Endothelial cell of umbilical vein (primary cell): Measurements from ENCODE around the gene GALNT10. TPM values are rescaled to one million over a fixed set of nuclear protein-coding genes. Genes with fewer than 3 reads are reported as not detected.

ENCODE experiments used
- BruUV-seq: library from RNA; stranded (reverse); fragments of 400-500 nt; replicated peaks from 2 replicates; lab custom pipeline; 2021; lab: Mats Ljungman, UMichigan
- CTCF ChIA-PET: fragments of 300-600, 350-600 bp; sonication (Branson Sonifier 250); formaldehyde crosslinking; loops from one replicate; lab custom pipeline; 2021; ENCODE audit warnings: antibody characterized with exemption, inconsistent platforms; lab: Charles Lee
- POLR2A ChIA-PET: fragments of 300-600, 350-600 bp; sonication (Branson Sonifier 250); formaldehyde crosslinking; loops from one replicate; lab custom pipeline; 2021; ENCODE audit warnings: antibody characterized with exemption, inconsistent platforms; lab: Charles Lee
- DNase-seq: peaks from one replicate; pipeline ENCODE4 v3.0.0-alpha.2; 2011; ENCODE audit warnings: low read depth, low spot score
- FAIRE-seq: peaks from 2 replicates; lab custom pipeline; 2011; peaks lifted over from hg19 to GRCh38; lab: Jason Lieb, UNC
- H2AFZ ChIP-seq: 2 replicates; pipeline ENCODE4 v1.6.0; 2012; ENCODE audit warnings: low read depth, low read length, control low read depth, inconsistent platforms
- H3K27ac ChIP-seq: 2 replicates; pipeline ENCODE4 v1.5.1; 2011; ENCODE audit warnings: low read depth, mild to moderate bottlenecking, control low read depth, low read length, moderate library complexity; ENCODE audit not compliant: insufficient read depth
- H3K27me3 ChIP-seq, 2 experiments: 2 replicates each; pipeline versions ENCODE4 v1.6.0 to v1.6.1; 2011; ENCODE audit warnings: low read length in 2 of 2, mixed read lengths in 1 of 2; ENCODE audit not compliant: control insufficient read depth in 2 of 2, insufficient read depth in 2 of 2
- H3K36me3 ChIP-seq, 2 experiments: 2 replicates in 1 of 2; 3 replicates in 1 of 2; pipeline ENCODE4 v1.5.1; 2011; ENCODE audit warnings: low read length in 2 of 2, mild to moderate bottlenecking in 1 of 2, moderate library complexity in 1 of 2; ENCODE audit not compliant: control insufficient read depth in 2 of 2, insufficient read depth in 2 of 2; ENCODE audit errors: extremely low read depth in 1 of 2
- H3K4me1 ChIP-seq: 3 replicates; pipeline ENCODE4 v1.5.1; 2011; ENCODE audit warnings: mild to moderate bottlenecking, low read length; ENCODE audit not compliant: control insufficient read depth, insufficient read depth; ENCODE audit errors: extremely low read depth
- H3K4me2 ChIP-seq: 2 replicates; pipeline ENCODE4 v1.6.1; 2011; ENCODE audit warnings: low read length, control low read depth, mixed read lengths; ENCODE audit not compliant: insufficient read depth
- H3K4me3 ChIP-seq, 3 experiments: fragments of 200-600 bp in 1 of 3; sonication (generic), shearing (Covaris generic) in 1 of 3; replicated peaks in 1 of 3; 2 replicates each; pipeline ENCODE4 v1.5.1; 2011 to 2016; ENCODE audit warnings: control low read depth in 3 of 3, low read length in 3 of 3, mild to moderate bottlenecking in 2 of 3, inconsistent platforms in 1 of 3, low read depth in 1 of 3, moderate library complexity in 1 of 3; ENCODE audit not compliant: insufficient read depth in 1 of 3
- H3K79me2 ChIP-seq: 2 replicates; pipeline ENCODE4 v1.6.0; 2012; ENCODE audit warnings: low read length, inconsistent platforms; ENCODE audit not compliant: control insufficient read depth, insufficient read depth
- H3K9ac ChIP-seq: replicated peaks from 2 replicates; pipeline ENCODE3; 2011; ENCODE audit warnings: low read length, control low read depth; ENCODE audit not compliant: insufficient read depth; ENCODE audit errors: extremely low read depth
- H3K9me1 ChIP-seq: replicated peaks from 3 replicates; pipeline ENCODE4 v1.6.0; 2011; ENCODE audit warnings: mild to moderate bottlenecking, low read length; ENCODE audit not compliant: control insufficient read depth, insufficient read depth; ENCODE audit errors: extremely low read depth
- H3K9me3 ChIP-seq: replicated peaks from 2 replicates; pipeline ENCODE4 v1.5.1; 2012; ENCODE audit warnings: low read length, inconsistent platforms; ENCODE audit not compliant: control insufficient read depth, insufficient read depth
- H4K20me1 ChIP-seq: replicated peaks from 2 replicates; pipeline ENCODE3; 2011; ENCODE audit warnings: mild to moderate bottlenecking, low read length; ENCODE audit not compliant: control insufficient read depth, insufficient read depth; ENCODE audit errors: extremely low read depth
- EZH2 ChIP-seq: IDR thresholded peaks from 2 replicates; pipeline ENCODE4 v1.6.1; 2012; ENCODE audit warnings: borderline replicate concordance, low read depth, mild to moderate bottlenecking, moderate library complexity, low read length, inconsistent platforms; ENCODE audit not compliant: severe bottlenecking
- FOS ChIP-seq: IDR thresholded peaks from 2 replicates; pipeline ENCODE4 v1.6.1; 2011; ENCODE audit warnings: mild to moderate bottlenecking, low read length, moderate library complexity, borderline replicate concordance; ENCODE audit not compliant: insufficient read depth
- GATA2 ChIP-seq: IDR thresholded peaks from 2 replicates; pipeline ENCODE4 v1.7.0; 2011; ENCODE audit warnings: low read depth, mild to moderate bottlenecking, moderate library complexity, mixed read lengths, low read length; ENCODE audit not compliant: insufficient read length, insufficient read depth
- JUN ChIP-seq: IDR thresholded peaks from 2 replicates; pipeline ENCODE4 v1.6.1; 2011; ENCODE audit warnings: borderline replicate concordance, low read depth; ENCODE audit not compliant: insufficient read length, insufficient read depth
- MYC ChIP-seq: IDR thresholded peaks from one replicate; pipeline ENCODE4 v1.6.1; 2011; ENCODE audit warnings: mild to moderate bottlenecking, low read depth, low read length
- POLR2A ChIP-seq: IDR thresholded peaks from 2 replicates; pipeline ENCODE4 v1.6.1; 2012; ENCODE audit warnings: low read depth, mild to moderate bottlenecking, control low read depth, low read length
- POLR2AphosphoS5 ChIP-seq: IDR thresholded peaks from 2 replicates; pipeline ENCODE4 v1.6.1; 2012; ENCODE audit warnings: low read depth, mild to moderate bottlenecking, control low read depth, low read length, moderate library complexity; ENCODE audit not compliant: insufficient read depth
- dilution Hi-C: fragments of 300-500 bp; cut with MboI; formaldehyde crosslinking; loops from one replicate; pipeline ENCODE4 v1.15.0; 2019; ENCODE audit warnings: low sequenced_read_pairs; ENCODE audit not compliant: extremely low pct_ligation_motif_present
- intact Hi-C: fragments of 100-400 bp; cut with micrococcal nuclease; formaldehyde crosslinking; loops from one replicate; pipeline ENCODE4 v1.10.0; 2022
- polyA plus RNA-seq, 4 experiments: library from polyadenylated mRNA; depleted of rRNA in 3 of 4; stranded (reverse) in 3 of 4; unstranded in 1 of 4; fragments of >200 nt; gene quantifications; 2 replicates each; pipeline versions ENCODE4 v1.2.1 to v1.2.3, GENCODE V29; 2011 to 2012; ENCODE audit warnings: missing spikeins in 1 of 4
- total RNA-seq: library from RNA; stranded (reverse); gene quantifications from 2 replicates; pipeline ENCODE4 v1.2.3, GENCODE V29; 2021
- TF ChIP-seq, protein P1 (sequence below): IDR thresholded peaks from 2 replicates; pipeline ENCODE4 v1.6.1; 2011; ENCODE audit not compliant: insufficient read depth, insufficient read length
- TF ChIP-seq, protein P2 (sequence below), 2 donors: IDR thresholded peaks; 1 replicate in 1 of 2; 2 replicates in 1 of 2; pipeline ENCODE4 v1.5.1; 2011; ENCODE audit warnings: low read length in 2 of 2, mild to moderate bottlenecking in 2 of 2, moderate library complexity in 2 of 2, control low read depth in 1 of 2, inconsistent platforms in 1 of 2, low read depth in 1 of 2; ENCODE audit not compliant: insufficient read depth in 1 of 2; ENCODE audit errors: extremely low read depth in 1 of 2

GALNT10 gene
- total and polyA plus RNA-seq, 2 donors (not counting 3 experiments of a cell fraction or from before 2014, with no cell fraction given): 70.2 to 77.6 TPM

- H3K4me3 ChIP-seq: no peak overlapping the region
- no TSS peak for BruUV-seq
- TF ChIP-seq POLR2AphosphoS5: no peak
- no peak for TF ChIP-seq EZH2
- no peak for TF ChIP-seq GATA2
- no peak for TF ChIP-seq FOS
- TF ChIP-seq MYC: no peak
- TF ChIP-seq, protein P1, sequence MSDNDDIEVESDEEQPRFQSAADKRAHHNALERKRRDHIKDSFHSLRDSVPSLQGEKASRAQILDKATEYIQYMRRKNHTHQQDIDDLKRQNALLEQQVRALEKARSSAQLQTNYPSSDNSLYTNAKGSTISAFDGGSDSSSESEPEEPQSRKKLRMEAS: no peak
- TF ChIP-seq JUN: no peak
- TF ChIP-seq, protein P2, sequence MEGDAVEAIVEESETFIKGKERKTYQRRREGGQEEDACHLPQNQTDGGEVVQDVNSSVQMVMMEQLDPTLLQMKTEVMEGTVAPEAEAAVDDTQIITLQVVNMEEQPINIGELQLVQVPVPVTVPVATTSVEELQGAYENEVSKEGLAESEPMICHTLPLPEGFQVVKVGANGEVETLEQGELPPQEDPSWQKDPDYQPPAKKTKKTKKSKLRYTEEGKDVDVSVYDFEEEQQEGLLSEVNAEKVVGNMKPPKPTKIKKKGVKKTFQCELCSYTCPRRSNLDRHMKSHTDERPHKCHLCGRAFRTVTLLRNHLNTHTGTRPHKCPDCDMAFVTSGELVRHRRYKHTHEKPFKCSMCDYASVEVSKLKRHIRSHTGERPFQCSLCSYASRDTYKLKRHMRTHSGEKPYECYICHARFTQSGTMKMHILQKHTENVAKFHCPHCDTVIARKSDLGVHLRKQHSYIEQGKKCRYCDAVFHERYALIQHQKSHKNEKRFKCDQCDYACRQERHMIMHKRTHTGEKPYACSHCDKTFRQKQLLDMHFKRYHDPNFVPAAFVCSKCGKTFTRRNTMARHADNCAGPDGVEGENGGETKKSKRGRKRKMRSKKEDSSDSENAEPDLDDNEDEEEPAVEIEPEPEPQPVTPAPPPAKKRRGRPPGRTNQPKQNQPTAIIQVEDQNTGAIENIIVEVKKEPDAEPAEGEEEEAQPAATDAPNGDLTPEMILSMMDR (IDR thresholded peaks at IDR 0.05; ENCODE audit: extremely low read depth in 1 of 2, insufficient read depth in 1 of 2, low read depth in 1 of 2, low read length in 2 of 2): no peak
- TF ChIP-seq POLR2A: no peak
- DNase-seq (peak; percentile 30), FAIRE-seq (peak; percentile 76)
- H3K36me3 ChIP-seq: no peaks in the 10 kb centered on the region
- H3K27me3 ChIP-seq: no peaks in the 10 kb centered on the region
- no peaks in the 10 kb centered on the region for H3K9me3 ChIP-seq
- CTCF ChIA-PET: interaction anchor here (1.0 to 1.5 kb wide), 4 partner anchors 18 to 166 kb away, joined by 3 to 5 read pairs (median 4); no protein-coding TSS in a partner anchor
- intact Hi-C loops: no loop called here
- POLR2A ChIA-PET: no interaction called here
- no peak overlapping the region for H3K27ac ChIP-seq
- no peaks in the 10 kb centered on the region for H3K79me2 ChIP-seq
- peaks cover 15% of the 10 kb centered on the region for H3K4me1 ChIP-seq
- no peak overlapping the region for H2AFZ ChIP-seq
- H3K9me1 ChIP-seq: no peaks in the 10 kb centered on the region
- H3K4me2 ChIP-seq: peak overlapping the region; percentile 49
- no peaks in the 10 kb centered on the region for H4K20me1 ChIP-seq
- dilution Hi-C loops: no loop called here
- no peak overlapping the region for H3K9ac ChIP-seq
Measured at GRCh38 chr5:154238776-154239481, 48.4 kb downstream of the GALNT10 start.
